ENCODE measurements around the gene ADGRG1.

ADGRG1 gene

DNA sequence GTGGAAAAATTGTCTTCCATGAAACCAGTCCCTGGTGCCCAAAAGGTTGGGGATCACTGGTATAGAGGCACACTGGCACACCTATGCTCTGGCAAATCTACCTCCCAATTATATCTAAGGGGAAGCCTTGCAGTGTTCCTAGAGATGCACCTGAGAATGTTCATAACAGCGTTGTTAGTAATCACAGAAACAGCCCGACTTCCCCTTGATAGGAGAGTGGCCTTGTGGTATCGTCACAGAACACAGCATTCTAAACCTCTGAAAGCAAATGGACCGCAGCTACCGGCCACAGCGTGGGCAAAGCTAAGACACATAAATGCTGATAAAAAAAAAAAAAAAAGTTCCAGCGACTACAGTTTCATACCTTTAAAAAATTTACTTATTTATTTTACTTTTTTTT lies 39.1 kb upstream of the ADGRG1 start:
- no peak overlapping the region for H2AK5ac ChIP-seq (ENCODE audit: low read length)
- H4K91ac ChIP-seq (ENCODE audit: low read depth, low read length) = no peak overlapping the region
- H3K4me3 ChIP-seq (ENCODE audit: low read depth, low read length) = no peak overlapping the region
- no peak overlapping the region for H3K14ac ChIP-seq (ENCODE audit: low read length)
- H3K4me1 ChIP-seq (ENCODE audit: control insufficient read depth in 1 of 2, insufficient read depth in 2 of 2, low read length in 2 of 2) = peaks cover 2 to 3% of the 10 kb centered on the region in 2 experiments
- H3K4me2 ChIP-seq (ENCODE audit: low read length) = no peak overlapping the region
- no peak overlapping the region for H3K18ac ChIP-seq (ENCODE audit: low read length)
- WGBS (ENCODE audit: extremely low coverage, insufficient coverage, insufficient read length) = no CpG with 5 or more reads among the region's 7 CpGs
- no peaks in the 10 kb centered on the region for H3K27me3 ChIP-seq (ENCODE audit: insufficient read depth, low read length)
- H2AFZ ChIP-seq (ENCODE audit: insufficient read depth, low read length, poor library complexity) = no peak overlapping the region
- no peak for DNase-seq
- no peak overlapping the region for H2BK12ac ChIP-seq (ENCODE audit: low read length)
- no peak overlapping the region for H2BK5ac ChIP-seq (ENCODE audit: low read depth, low read length, poor library complexity)
- no peak overlapping the region for H4K8ac ChIP-seq (ENCODE audit: low read depth, low read length)
- no peaks in the 10 kb centered on the region for H3K36me3 ChIP-seq (ENCODE audit: control insufficient read depth in 1 of 2, insufficient read depth in 2 of 2, low read length in 2 of 2)
- H3K4ac ChIP-seq (ENCODE audit: low read depth, low read length) = no peak overlapping the region
- no peaks in the 10 kb centered on the region for H3K79me2 ChIP-seq (ENCODE audit: control insufficient read depth, insufficient read depth, low read length, poor library complexity)
- H3K79me1 ChIP-seq (ENCODE audit: low read length) = no peaks in the 10 kb centered on the region
- H2BK120ac ChIP-seq (ENCODE audit: insufficient read depth, low read length, poor library complexity) = no peak overlapping the region
- no peak overlapping the region for H3K27ac ChIP-seq (ENCODE audit: low read depth, low read length)
- H3K9me3 ChIP-seq (ENCODE audit: insufficient read depth, low read depth, low read length) = no peaks in the 10 kb centered on the region
- no peak overlapping the region for H4K12ac ChIP-seq (ENCODE audit: low read depth, low read length)
- no peak overlapping the region for H3K23ac ChIP-seq (ENCODE audit: low read length)
- H3K9ac ChIP-seq (ENCODE audit: low read length) = no peak overlapping the region

DNA sequence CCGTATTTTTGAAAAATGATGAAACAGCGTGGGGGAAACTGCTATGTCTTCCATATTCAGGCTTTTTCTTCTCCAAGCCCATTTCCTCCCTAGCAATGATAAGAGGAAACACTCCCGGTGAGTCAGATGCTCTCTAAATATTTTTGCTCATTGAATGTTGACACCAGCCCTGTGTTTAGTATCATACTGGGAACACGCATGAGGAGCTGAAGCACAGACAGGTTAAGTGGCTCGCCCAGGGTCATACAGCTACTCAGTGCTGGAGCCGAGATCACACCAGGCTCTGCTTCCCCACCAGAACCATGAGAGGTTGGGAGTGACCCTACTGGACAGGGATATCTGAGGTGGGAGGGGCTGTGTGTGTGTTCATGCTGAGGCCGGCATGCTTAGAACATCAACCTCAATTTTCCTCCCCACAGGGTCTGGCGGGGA lies 37.8 kb upstream of the ADGRG1 start:
- no peaks in the 10 kb centered on the region for H3K79me2 ChIP-seq (ENCODE audit: control insufficient read depth, insufficient read depth, low read length, poor library complexity)
- H3K9me3 ChIP-seq (ENCODE audit: insufficient read depth, low read depth, low read length) = peaks cover 2% of the 10 kb centered on the region
- H3K14ac ChIP-seq (ENCODE audit: low read length) = no peak overlapping the region
- H3K9ac ChIP-seq (ENCODE audit: low read length) = no peak overlapping the region
- DNase-seq = peak; percentile 61 to 71
- H3K79me1 ChIP-seq (ENCODE audit: low read length) = no peaks in the 10 kb centered on the region
- no CpG with 5 or more reads among the region's 8 CpGs for WGBS (ENCODE audit: extremely low coverage, insufficient coverage, insufficient read length)
- H3K4me2 ChIP-seq (ENCODE audit: low read length) = no peak overlapping the region
- H3K4me3 ChIP-seq (ENCODE audit: low read depth, low read length) = no peak overlapping the region
- no peak overlapping the region for H4K8ac ChIP-seq (ENCODE audit: low read depth, low read length)
- no peak overlapping the region for H2BK12ac ChIP-seq (ENCODE audit: low read length)
- H2AK5ac ChIP-seq (ENCODE audit: low read length) = no peak overlapping the region
- H3K23ac ChIP-seq (ENCODE audit: low read length) = no peak overlapping the region
- H4K12ac ChIP-seq (ENCODE audit: low read depth, low read length) = no peak overlapping the region
- H3K27ac ChIP-seq (ENCODE audit: low read depth, low read length) = no peak overlapping the region
- H3K27me3 ChIP-seq (ENCODE audit: insufficient read depth, low read length) = no peaks in the 10 kb centered on the region
- no peaks in the 10 kb centered on the region for H3K36me3 ChIP-seq (ENCODE audit: control insufficient read depth in 1 of 2, insufficient read depth in 2 of 2, low read length in 2 of 2)
- H4K91ac ChIP-seq (ENCODE audit: low read depth, low read length) = no peak overlapping the region
- H3K4me1 ChIP-seq (ENCODE audit: control insufficient read depth in 1 of 2, insufficient read depth in 2 of 2, low read length in 2 of 2) = peaks cover 2 to 3% of the 10 kb centered on the region in 2 experiments
- no peak overlapping the region for H3K4ac ChIP-seq (ENCODE audit: low read depth, low read length)
- H3K18ac ChIP-seq (ENCODE audit: low read length) = no peak overlapping the region
- no peak overlapping the region for H2BK5ac ChIP-seq (ENCODE audit: low read depth, low read length, poor library complexity)
- no peak overlapping the region for H2BK120ac ChIP-seq (ENCODE audit: insufficient read depth, low read length, poor library complexity)
- H2AFZ ChIP-seq (ENCODE audit: insufficient read depth, low read length, poor library complexity) = no peak overlapping the region

DNA sequence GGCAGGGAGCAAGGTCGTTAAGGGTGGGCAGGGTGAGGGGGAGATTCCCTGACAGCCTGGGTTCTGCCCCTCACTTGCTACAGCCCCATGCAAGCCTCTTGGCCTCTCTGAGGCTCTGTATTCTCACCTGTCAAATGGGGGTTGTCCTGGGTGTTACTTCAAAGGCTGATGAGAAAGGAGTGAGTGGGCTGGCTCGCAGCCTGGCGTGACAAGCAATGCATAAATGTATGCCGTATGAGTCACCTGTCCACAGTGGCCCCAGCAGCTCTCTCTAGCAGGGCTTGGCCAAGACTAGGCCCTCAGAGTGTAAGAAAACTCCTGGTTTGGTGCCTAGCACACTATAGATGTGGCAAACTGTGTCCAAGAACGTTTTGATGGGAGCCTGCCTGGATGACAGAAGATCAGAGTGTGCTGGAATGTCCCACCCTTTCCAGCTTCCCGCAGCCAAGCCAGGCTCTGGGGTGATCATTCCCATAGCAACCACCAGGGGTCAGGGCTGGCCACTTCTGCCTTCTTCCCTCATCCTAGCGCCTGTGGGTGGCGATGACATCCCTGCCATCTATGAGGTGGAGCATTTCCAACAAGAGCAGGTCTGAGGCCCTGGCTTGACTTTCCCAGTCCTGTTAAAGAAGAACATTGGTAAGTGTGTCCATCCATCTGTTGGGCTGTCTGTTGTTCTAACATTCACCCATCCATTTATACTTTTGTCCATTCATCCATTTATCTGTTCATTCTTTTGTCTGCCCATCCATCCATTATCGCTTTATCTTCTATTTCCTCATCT lies 37.2 kb upstream of the ADGRG1 start:
- Histone ChIP-seq H2BK12ac (ENCODE audit: low read length) (no peak overlapping the region), H3K14ac (ENCODE audit: low read length) (no peak overlapping the region), H3K27me3 (ENCODE audit: insufficient read depth, low read length) (no peaks in the 10 kb centered on the region), H3K4ac (ENCODE audit: low read depth, low read length) (no peak overlapping the region), H3K79me1 (ENCODE audit: low read length) (no peaks in the 10 kb centered on the region), H3K4me1 (ENCODE audit: control insufficient read depth in 1 of 2, insufficient read depth in 2 of 2, low read length in 2 of 2) (peaks cover 2 to 3% of the 10 kb centered on the region in 2 experiments), H3K4me2 (ENCODE audit: low read length) (no peak overlapping the region), H3K79me2 (ENCODE audit: control insufficient read depth, insufficient read depth, low read length, poor library complexity) (no peaks in the 10 kb centered on the region), H2BK5ac (ENCODE audit: low read depth, low read length, poor library complexity) (no peak overlapping the region), H2AFZ (ENCODE audit: insufficient read depth, low read length, poor library complexity) (no peak overlapping the region), H4K91ac (ENCODE audit: low read depth, low read length) (no peak overlapping the region), H3K18ac (ENCODE audit: low read length) (no peak overlapping the region), H4K12ac (ENCODE audit: low read depth, low read length) (no peak overlapping the region), H3K9ac (ENCODE audit: low read length) (no peak overlapping the region), H3K23ac (ENCODE audit: low read length) (no peak overlapping the region), H3K27ac (ENCODE audit: low read depth, low read length) (no peak overlapping the region), H3K36me3 (ENCODE audit: control insufficient read depth in 1 of 2, insufficient read depth in 2 of 2, low read length in 2 of 2) (no peaks in the 10 kb centered on the region), H2AK5ac (ENCODE audit: low read length) (no peak overlapping the region), H2BK120ac (ENCODE audit: insufficient read depth, low read length, poor library complexity) (no peak overlapping the region), H3K4me3 (ENCODE audit: low read depth, low read length) (no peak overlapping the region), H4K8ac (ENCODE audit: low read depth, low read length) (no peak overlapping the region), H3K9me3 (ENCODE audit: insufficient read depth, low read depth, low read length) (peaks cover 2% of the 10 kb centered on the region)
- no CpG with 5 or more reads among the region's 9 CpGs for WGBS (ENCODE audit: extremely low coverage, insufficient coverage, insufficient read length)
- peak; percentile 86 to 87 for DNase-seq

DNA sequence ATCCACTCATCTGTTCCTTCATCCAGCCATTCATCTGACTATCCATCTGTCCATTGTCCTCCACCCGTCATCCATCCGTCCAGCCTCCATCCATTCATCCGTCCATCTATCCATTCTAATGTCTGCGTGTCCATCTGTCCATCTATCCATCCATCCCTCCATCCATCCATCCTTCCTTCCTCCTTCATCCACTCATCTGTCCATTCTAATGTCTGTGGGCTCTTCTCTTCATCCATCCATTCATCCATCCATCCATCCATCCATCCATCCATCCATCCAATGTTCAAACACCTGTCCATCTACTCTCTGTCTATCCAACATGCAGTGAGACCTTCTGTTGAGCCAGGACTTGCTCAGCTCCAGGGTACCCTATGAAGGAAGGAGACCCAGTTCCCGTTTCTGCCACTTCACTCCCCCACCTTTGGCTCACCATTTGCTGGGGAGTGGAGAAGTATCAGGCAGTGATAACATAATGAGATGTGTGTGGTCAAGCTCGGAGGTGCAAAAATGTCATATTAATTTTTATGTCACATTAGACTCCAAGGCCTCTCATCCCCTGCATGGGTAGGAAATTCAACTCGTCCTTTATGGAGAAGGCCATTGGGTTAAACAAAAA lies 36.5 kb upstream of the ADGRG1 start:
- Histone ChIP-seq H3K4ac (ENCODE audit: low read depth, low read length) (no peak overlapping the region), H2BK120ac (ENCODE audit: insufficient read depth, low read length, poor library complexity) (no peak overlapping the region), H3K79me1 (ENCODE audit: low read length) (no peaks in the 10 kb centered on the region), H2BK12ac (ENCODE audit: low read length) (no peak overlapping the region), H3K9me3 (ENCODE audit: insufficient read depth, low read depth, low read length) (peaks cover 2% of the 10 kb centered on the region), H3K4me1 (ENCODE audit: control insufficient read depth in 1 of 2, insufficient read depth in 2 of 2, low read length in 2 of 2) (peaks cover 2 to 3% of the 10 kb centered on the region in 2 experiments), H2BK5ac (ENCODE audit: low read depth, low read length, poor library complexity) (no peak overlapping the region), H4K91ac (ENCODE audit: low read depth, low read length) (no peak overlapping the region), H2AFZ (ENCODE audit: insufficient read depth, low read length, poor library complexity) (no peak overlapping the region), H3K18ac (ENCODE audit: low read length) (no peak overlapping the region), H3K36me3 (ENCODE audit: control insufficient read depth in 1 of 2, insufficient read depth in 2 of 2, low read length in 2 of 2) (no peaks in the 10 kb centered on the region), H3K4me2 (ENCODE audit: low read length) (no peak overlapping the region), H3K14ac (ENCODE audit: low read length) (no peak overlapping the region), H4K8ac (ENCODE audit: low read depth, low read length) (no peak overlapping the region), H4K12ac (ENCODE audit: low read depth, low read length) (no peak overlapping the region), H3K27me3 (ENCODE audit: insufficient read depth, low read length) (no peaks in the 10 kb centered on the region), H3K27ac (ENCODE audit: low read depth, low read length) (no peak overlapping the region), H3K9ac (ENCODE audit: low read length) (no peak overlapping the region), H2AK5ac (ENCODE audit: low read length) (no peak overlapping the region), H3K4me3 (ENCODE audit: low read depth, low read length) (no peak overlapping the region), H3K23ac (ENCODE audit: low read length) (no peak overlapping the region), H3K79me2 (ENCODE audit: control insufficient read depth, insufficient read depth, low read length, poor library complexity) (no peaks in the 10 kb centered on the region)
- no peak for DNase-seq
- no CpG with 5 or more reads among the region's 7 CpGs for WGBS (ENCODE audit: extremely low coverage, insufficient coverage, insufficient read length)
